Measurements from ENCODE around the gene PBRM1. TPM values are rescaled to one million over a fixed set of nuclear protein-coding genes. Genes with fewer than 3 reads are reported as not detected.
"Not testable (repeated sequence)": the region's sequence is repeated elsewhere in the genome, so short reads cannot be mapped to it uniquely, and the experiment has no call there.

PBRM1 gene
- total RNA-seq, 1 donor from 2014 or later, result 107 TPM

DNA sequence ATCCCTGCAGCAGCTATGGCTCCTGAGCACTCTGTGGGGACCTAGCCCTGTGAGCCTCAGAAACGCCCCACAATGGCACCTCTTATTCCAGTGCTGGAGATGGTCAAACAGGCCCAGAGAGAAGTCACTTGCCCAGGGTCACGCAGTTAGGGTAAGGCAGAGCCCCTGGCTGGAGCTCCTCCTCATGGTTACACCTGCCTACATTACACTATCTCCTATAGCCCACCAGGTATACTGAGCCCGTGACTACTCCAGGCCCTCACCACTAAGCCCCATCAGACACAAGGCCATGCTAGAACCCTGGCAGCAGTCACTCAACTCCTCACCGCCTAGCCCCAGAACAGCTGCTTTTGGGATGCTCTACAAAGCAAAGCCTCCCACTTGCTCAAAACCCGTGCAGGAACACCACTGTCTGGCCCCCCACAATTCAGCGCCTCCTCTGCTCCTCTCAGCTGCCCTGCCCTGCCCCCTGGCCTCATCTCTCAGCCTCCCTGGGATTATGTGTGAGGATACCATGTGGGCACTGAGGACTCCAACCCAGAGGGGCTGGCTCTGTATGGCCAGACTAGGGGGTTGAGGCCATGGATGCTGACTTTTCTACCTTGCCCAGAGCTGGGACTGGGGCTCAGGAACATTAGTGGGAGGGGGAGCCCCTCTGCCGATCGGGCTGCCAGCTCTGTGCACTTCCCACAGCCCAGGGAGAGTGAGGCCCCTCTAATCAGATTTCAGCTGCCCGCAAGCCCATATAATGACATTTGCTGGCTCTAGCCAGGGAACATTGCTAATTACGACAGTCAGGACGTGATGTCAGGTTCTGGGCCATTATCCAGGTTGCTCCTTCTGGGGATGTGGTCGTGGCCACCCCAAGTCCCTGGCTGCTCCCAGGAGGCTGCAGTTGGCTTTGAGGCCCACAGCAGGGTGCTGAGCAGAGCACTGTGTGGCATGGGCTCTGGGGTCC, 156.1 kb downstream of the PBRM1 start:
- Mint-ChIP-seq H3K36me3 (ENCODE audit: low read depth) (peaks cover 6% of the 10 kb centered on the region), H3K4me3 (peak overlapping the region; percentile 86), H3K4me1 (peaks cover 30% of the 10 kb centered on the region), H3K27me3 (ENCODE audit: low read depth) (no peaks in the 10 kb centered on the region), H3K27ac (ENCODE audit: unreplicated experiment) (peak overlapping the region; percentile 93), H3K9me3 (no peaks in the 10 kb centered on the region)
- no peak for TF ChIP-seq CTCF (conservative IDR thresholded peaks at IDR 0.05)
- no peak for DNase-seq (ENCODE audit: low read depth, low spot score)

GRCh38 chr3:52528586-52529375, 156.9 kb downstream of the PBRM1 start:
- no peak for TF ChIP-seq CTCF (conservative IDR thresholded peaks at IDR 0.05)
- Mint-ChIP-seq H3K27me3 (ENCODE audit: low read depth) (no peaks in the 10 kb centered on the region), H3K4me3 (peak overlapping the region; percentile 79), H3K27ac (ENCODE audit: unreplicated experiment) (no peak overlapping the region), H3K36me3 (ENCODE audit: low read depth) (peaks cover 12% of the 10 kb centered on the region), H3K9me3 (no peaks in the 10 kb centered on the region), H3K4me1 (peaks cover 26% of the 10 kb centered on the region)
- no peak for DNase-seq (ENCODE audit: low read depth, low spot score)

GRCh38 chr3:52527732-52528585, 157.8 kb downstream of the PBRM1 start:
- TF ChIP-seq CTCF (conservative IDR thresholded peaks at IDR 0.05), result no peak
- H3K27me3 Mint-ChIP-seq (ENCODE audit: low read depth), result no peaks in the 10 kb centered on the region
- DNase-seq (ENCODE audit: low read depth, low spot score), result no peak
- peaks cover 26% of the 10 kb centered on the region for H3K4me1 Mint-ChIP-seq
- no peak overlapping the region for H3K27ac Mint-ChIP-seq (ENCODE audit: unreplicated experiment)
- H3K4me3 Mint-ChIP-seq, result peak overlapping the region; percentile 41
- peaks cover 12% of the 10 kb centered on the region for H3K36me3 Mint-ChIP-seq (ENCODE audit: low read depth)
- no peaks in the 10 kb centered on the region for H3K9me3 Mint-ChIP-seq

DNA sequence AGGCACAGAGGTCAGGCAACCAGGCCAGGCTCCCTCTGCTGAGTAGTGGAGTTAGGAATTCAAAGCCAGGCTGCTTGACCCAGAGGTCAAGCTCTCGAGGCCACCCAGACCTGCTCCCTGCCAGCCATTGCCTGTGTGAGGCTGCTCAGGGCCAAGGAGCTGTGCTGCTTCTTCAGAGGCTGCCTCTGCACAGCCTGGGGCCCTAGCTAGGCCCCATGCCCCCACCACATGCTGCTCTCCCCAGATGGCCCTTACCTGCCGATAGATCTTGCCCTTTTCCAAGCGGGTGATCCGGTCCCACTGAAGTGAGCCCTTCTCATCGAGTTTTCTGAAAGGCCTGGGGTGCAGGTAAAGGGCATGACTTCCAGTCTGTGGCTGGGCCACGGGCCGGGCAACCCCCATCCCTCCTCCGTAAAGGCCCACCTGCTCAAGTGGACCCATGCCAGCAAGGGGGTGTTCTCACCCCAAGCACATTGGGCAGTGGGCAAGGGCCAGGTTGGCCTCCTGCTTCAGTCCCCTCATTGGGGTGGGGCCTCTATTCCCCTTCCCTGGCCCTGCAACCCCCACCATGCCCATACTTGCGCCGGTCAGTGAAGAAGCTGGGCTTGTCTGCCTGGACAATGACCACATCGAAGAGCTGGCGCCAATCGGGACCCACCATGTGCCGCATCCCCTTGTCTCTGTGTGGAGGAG, 158.5 kb downstream of the PBRM1 start:
- Mint-ChIP-seq H3K4me1 (peaks cover 21% of the 10 kb centered on the region), H3K27ac (ENCODE audit: unreplicated experiment) (no peak overlapping the region), H3K4me3 (peak overlapping the region; percentile 41), H3K27me3 (ENCODE audit: low read depth) (no peaks in the 10 kb centered on the region), H3K36me3 (ENCODE audit: low read depth) (peaks cover 12% of the 10 kb centered on the region), H3K9me3 (no peaks in the 10 kb centered on the region)
- no peak for DNase-seq (ENCODE audit: low read depth, low spot score)
- TF ChIP-seq CTCF (conservative IDR thresholded peaks at IDR 0.05), result no peak

DNA sequence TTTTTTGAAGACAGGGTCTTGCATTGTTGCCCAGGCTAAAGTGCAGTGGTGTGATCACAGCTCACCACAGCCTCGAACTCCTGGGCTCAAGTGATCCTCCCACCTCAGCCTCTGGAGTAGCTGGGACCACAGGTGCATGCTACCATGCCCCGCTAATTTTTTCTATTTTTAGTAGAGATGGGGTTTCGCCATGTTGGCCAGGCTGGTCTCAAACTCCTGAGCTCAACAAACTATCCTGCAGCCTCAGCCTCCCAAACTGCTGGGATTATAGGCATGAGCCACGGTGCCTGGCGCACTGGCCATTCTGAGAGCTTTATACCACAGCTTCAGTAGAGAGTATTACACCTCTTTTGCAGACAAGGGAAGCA, 159.1 kb downstream of the PBRM1 start:
- not testable (repeated sequence) for H3K27me3 Mint-ChIP-seq (ENCODE audit: low read depth); H3K9me3 Mint-ChIP-seq; DNase-seq (ENCODE audit: low read depth, low spot score)
- Mint-ChIP-seq H3K36me3 (ENCODE audit: low read depth) (peaks cover 12% of the 10 kb centered on the region), H3K4me3 (peak overlapping the region; percentile 41), H3K27ac (ENCODE audit: unreplicated experiment) (peak overlapping the region; percentile 62), H3K4me1 (peaks cover 16% of the 10 kb centered on the region)
